GM12878 (cell line): ENCODE data around the gene UTP4. TPM values are rescaled to one million over a fixed set of nuclear protein-coding genes. Genes with fewer than 3 reads are reported as not detected.

ENCODE experiments used
- ATAC-seq: fragments of 200-7000 bp; cut with Tn5 transposase; 3 replicates; pipeline ENCODE4 v1.9.1; 2020; ENCODE audit warnings: mild to moderate bottlenecking, moderate library complexity
- BruUV-seq: library from RNA; stranded (reverse); fragments of 400-500 nt; replicated peaks from 2 replicates; lab custom pipeline; 2021; lab: Mats Ljungman, UMichigan
- CTCF ChIA-PET: fragments of 300-600 bp; sonication (Branson Sonifier 250); formaldehyde crosslinking; extraction: SDS; loops from one replicate; lab custom pipeline; 2021; ENCODE audit warnings: inconsistent platforms; lab: Yijun Ruan, JAX
- POLR2A ChIA-PET: fragments of 350-600 bp; formaldehyde crosslinking; extraction: SDS; loops from one replicate; lab custom pipeline; 2021; ENCODE audit warnings: inconsistent platforms; lab: Charles Lee
- RAD21 ChIA-PET: fragments of 300-600 bp; sonication (Branson Sonifier 250); formaldehyde crosslinking; loops from one replicate; lab custom pipeline; 2023; ENCODE audit warnings: antibody characterized with exemption; ENCODE audit not compliant: unreplicated experiment; lab: Charles Lee
- SMC1A ChIA-PET: fragments of 300-600 bp; sonication (Branson Sonifier 250); formaldehyde crosslinking; loops from one replicate; lab custom pipeline; 2023; ENCODE audit not compliant: unreplicated experiment, uncharacterized antibody; lab: Charles Lee
- DNase-seq: peaks from one replicate; pipeline ENCODE4 v3.0.0-alpha.2; 2011; ENCODE audit warnings: low read depth, low spot score
- FAIRE-seq: peaks from 3 replicates; lab custom pipeline; 2011; peaks lifted over from hg19 to GRCh38; lab: Jason Lieb, UNC
- H2AFZ ChIP-seq: 2 replicates; pipeline ENCODE4 v1.6.0; 2011; ENCODE audit warnings: low read depth, low read length, control low read depth; ENCODE audit not compliant: control insufficient read depth
- H3K27ac ChIP-seq: 2 replicates; pipeline ENCODE4 v1.5.1; 2011; ENCODE audit warnings: control low read depth; ENCODE audit not compliant: control insufficient read depth, insufficient read depth
- H3K27me3 ChIP-seq, 2 experiments: replicated peaks in 1 of 2; 2 replicates each; pipeline versions ENCODE4 v1.6.0 to v1.6.1; 2011; ENCODE audit warnings: low read length in 1 of 2; ENCODE audit not compliant: control insufficient read depth in 2 of 2, insufficient read depth in 2 of 2
- H3K36me3 ChIP-seq, 2 experiments: 2 replicates each; pipeline ENCODE4 v1.5.1; 2011; ENCODE audit warnings: low read length in 1 of 2; ENCODE audit not compliant: control insufficient read depth in 2 of 2, insufficient read depth in 2 of 2
- H3K4me1 ChIP-seq: 2 replicates; pipeline ENCODE4 v1.6.1; 2011; ENCODE audit warnings: mild to moderate bottlenecking, low read length, moderate library complexity, mixed read lengths; ENCODE audit not compliant: control insufficient read depth, insufficient read depth
- H3K4me2 ChIP-seq: 2 replicates; pipeline ENCODE4 v1.6.0; 2011; ENCODE audit warnings: control low read depth; ENCODE audit not compliant: control insufficient read depth, insufficient read depth
- H3K4me3 ChIP-seq: fragments of 200-600 bp; sonication (generic); 2 replicates; pipeline ENCODE4 v1.5.1; 2016
- H3K79me2 ChIP-seq: 2 replicates; pipeline ENCODE4 v1.6.0; 2011; ENCODE audit warnings: low read length; ENCODE audit not compliant: control insufficient read depth, insufficient read depth
- H3K9ac ChIP-seq: 2 replicates; pipeline ENCODE4 v1.8.0; 2011; ENCODE audit warnings: low read length, control low read depth, mixed read lengths; ENCODE audit not compliant: control insufficient read depth, insufficient read depth
- H3K9me3 ChIP-seq: replicated peaks from 3 replicates; pipeline ENCODE4 v1.5.1; 2011; ENCODE audit warnings: mild to moderate bottlenecking, low read length; ENCODE audit not compliant: control insufficient read depth, insufficient read depth
- H4K20me1 ChIP-seq: 2 replicates; pipeline ENCODE4 v1.6.0; 2011; ENCODE audit not compliant: control insufficient read depth, insufficient read depth
- CREM ChIP-seq: IDR thresholded peaks from 2 replicates; pipeline ENCODE4 v1.6.1; 2014; ENCODE audit warnings: antibody characterized with exemption, low read depth
- FOXK2 ChIP-seq: fragments of 450-650 bp; IDR thresholded peaks from 2 replicates; pipeline ENCODE4 v1.6.1; 2017; ENCODE audit warnings: mild to moderate bottlenecking, moderate library complexity
- IRF4 ChIP-seq: IDR thresholded peaks from 2 replicates; pipeline ENCODE4 v1.6.1; 2011; ENCODE audit warnings: low read depth, low read length
- JUNB ChIP-seq: IDR thresholded peaks from 2 replicates; pipeline ENCODE4 v1.6.1; 2016; ENCODE audit warnings: antibody characterized with exemption, mild to moderate bottlenecking
- MEF2A ChIP-seq: IDR thresholded peaks from 2 replicates; pipeline ENCODE4 v1.6.1; 2011; ENCODE audit warnings: low read depth, mild to moderate bottlenecking, low read length, moderate library complexity; ENCODE audit not compliant: insufficient read depth
- RCOR1 ChIP-seq: conservative IDR thresholded peaks from 2 replicates; pipeline ENCODE4 v1.6.1; 2012; ENCODE audit warnings: low read depth, low read length, improper control_type of control experiment
- SMAD1 ChIP-seq: fragments of 450-650 bp; IDR thresholded peaks from 2 replicates; pipeline ENCODE4 v1.6.1; 2018; ENCODE audit warnings: mild to moderate bottlenecking, low read depth; ENCODE audit not compliant: partially characterized antibody
- SREBF2 ChIP-seq: IDR thresholded peaks from 2 replicates; pipeline ENCODE4 v1.6.1; 2012; ENCODE audit warnings: mild to moderate bottlenecking, low read length
- ZNF217 ChIP-seq: fragments of 450-650 bp; IDR thresholded peaks from 2 replicates; pipeline ENCODE4 v1.6.1; 2017; ENCODE audit warnings: antibody characterized with exemption, mild to moderate bottlenecking
- WGBS: methylation state at CpG from one replicate; pipeline ENCODE4 v1.1.6; 2016; ENCODE audit warnings: low lambda C conversion rate; ENCODE audit not compliant: insufficient replicate concordance, insufficient coverage; ENCODE audit errors: missing lambda C conversion rate; 5-methylcytosine and 5-hydroxymethylcytosine counted together
- in situ Hi-C: fragments of 300-500 bp; cut with MboI; formaldehyde crosslinking; loops from 9 replicates; pipeline ENCODE4 v1.14.3; 2018; ENCODE audit warnings: mixed read lengths
- intact Hi-C: fragments of 100-400 bp; cut with micrococcal nuclease; formaldehyde crosslinking; loops from one replicate; pipeline ENCODE4 v1.14.2; 2022; ENCODE audit not compliant: unreplicated experiment
- polyA plus RNA-seq, 11 experiments: library from polyadenylated mRNA; depleted of rRNA in 4 of 11; unstranded in 6 of 11; stranded (reverse) in 5 of 11; fragments of >200 nt; fragmentation: Nextera tagmentation in 4 of 11; fragmentation: Illumina TruSeq in 1 of 11; extraction: Ambion mirVana in 4 of 11; extraction: Trizol in 1 of 11; gene quantifications; 1 replicate in 1 of 11; 2 replicates in 10 of 11; pipeline versions ENCODE4 v1.2.1 to v1.2.3, GENCODE V29; 2011 to 2016; ENCODE audit warnings: inconsistent platforms in 2 of 11, missing spikeins in 2 of 11, low read depth in 1 of 11
- total RNA-seq, 4 experiments: library from RNA; depleted of rRNA in 3 of 4; stranded (reverse); fragments of >200 nt in 3 of 4; fragmentation: Illumina TruSeq in 1 of 4; extraction: Trizol in 1 of 4; gene quantifications; 2 replicates each; pipeline versions ENCODE4 v1.2.1 to v1.2.3, GENCODE V29; 2013 to 2021
- TF ChIP-seq, protein P1 (sequence below): fragments of 450-650 bp; IDR thresholded peaks from 2 replicates; pipeline ENCODE4 v1.6.1; 2014; ENCODE audit warnings: mild to moderate bottlenecking
- TF ChIP-seq, protein P2 (sequence below): IDR thresholded peaks from 2 replicates; pipeline ENCODE4 v1.6.1; 2011; ENCODE audit warnings: borderline replicate concordance, low read depth, mild to moderate bottlenecking, moderate library complexity, mixed read lengths, low read length; ENCODE audit not compliant: insufficient read depth; ENCODE audit errors: extremely low read length
- TF ChIP-seq, protein P3 (sequence below): IDR thresholded peaks from 2 replicates; pipeline ENCODE4 v1.6.1; 2011; ENCODE audit warnings: low read depth, mild to moderate bottlenecking, low read length, moderate library complexity, borderline replicate concordance; ENCODE audit errors: extremely low read depth

UTP4 gene
- total and polyA plus RNA-seq, 10 of the 15 experiments (the other 5 are each of a cell fraction or from before 2014, with no cell fraction given): 32.5 to 131 (median 84.0) TPM

DNA sequence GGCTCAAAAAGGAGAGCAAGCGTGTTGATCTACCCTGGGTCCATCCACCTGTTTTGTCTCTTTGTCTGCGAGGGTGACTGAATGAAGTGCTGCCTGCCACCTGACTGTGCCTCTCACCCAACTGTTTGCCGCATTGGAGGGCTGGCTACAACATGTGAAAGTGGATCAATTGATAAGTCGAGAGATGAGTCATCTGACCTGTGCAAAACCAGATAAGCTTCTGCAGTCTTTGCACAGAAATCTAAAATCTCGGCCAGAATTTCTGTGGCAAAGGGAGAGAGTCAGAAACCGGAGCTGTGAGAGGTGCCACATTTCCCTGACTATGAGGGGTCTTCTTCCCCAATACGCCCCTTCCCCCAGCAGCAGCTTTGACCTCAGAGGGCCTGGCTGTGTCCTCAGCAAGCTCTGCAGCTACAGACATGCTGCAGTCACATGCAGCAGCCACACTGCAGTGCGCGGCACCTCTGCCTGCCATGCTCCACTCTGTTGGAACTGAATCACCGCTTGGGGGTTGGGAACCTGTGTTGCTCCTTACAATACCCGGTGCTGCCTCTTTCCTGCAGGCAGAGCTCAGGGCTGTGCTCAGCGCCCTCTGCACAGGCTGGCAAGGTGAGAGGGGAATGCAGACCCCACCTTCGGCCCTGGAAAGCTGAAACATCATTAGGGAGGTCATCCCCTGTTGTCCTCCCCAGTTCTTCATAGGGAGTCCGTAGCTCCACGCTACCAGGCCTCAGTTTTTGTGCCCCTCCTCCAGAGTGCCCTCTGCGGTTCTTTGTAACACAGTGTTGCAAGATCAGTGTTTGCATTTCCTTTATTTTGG, 43.1 kb upstream of the UTP4 start:
- no peak overlapping the region for H3K4me3 ChIP-seq
- DNase-seq: peak; percentile 21
- ChIA-PET POLR2A (no interaction called here), RAD21 (interaction anchor here (1.2 kb wide), 1 partner anchor 242 kb away, joined by 3 read pairs; no protein-coding TSS in a partner anchor), CTCF (interaction anchor here (0.8 kb wide), 1 partner anchor 22 kb away, joined by 3 read pairs; no protein-coding TSS in a partner anchor)
- no peaks in the 10 kb centered on the region for H4K20me1 ChIP-seq
- FAIRE-seq: peak; percentile 85
- BruUV-seq: no TSS peak
- no peaks in the 10 kb centered on the region for H3K36me3 ChIP-seq
- ATAC-seq: peak; percentile 92
- H3K9me3 ChIP-seq: no peaks in the 10 kb centered on the region
- intact Hi-C loops (no loop called here), in situ Hi-C loops (no loop called here)
- no peak overlapping the region for H3K9ac ChIP-seq
- no peaks in the 10 kb centered on the region for H3K79me2 ChIP-seq
- H3K27me3 ChIP-seq: no peaks in the 10 kb centered on the region
- no peak overlapping the region for H3K27ac ChIP-seq
- TF ChIP-seq SMAD1 (no peak), SREBF2 (no peak), MEF2A (no peak), ZNF217 (no peak), CREM (no peak), JUNB (peak; percentile 54; the same call in 1 of the 2 replicates), IRF4 (0 out of 2 replicates have a peak, but pooled peaks have one; percentile 11), RCOR1 (no peak), FOXK2 (no peak)
- TF ChIP-seq, protein P1, sequence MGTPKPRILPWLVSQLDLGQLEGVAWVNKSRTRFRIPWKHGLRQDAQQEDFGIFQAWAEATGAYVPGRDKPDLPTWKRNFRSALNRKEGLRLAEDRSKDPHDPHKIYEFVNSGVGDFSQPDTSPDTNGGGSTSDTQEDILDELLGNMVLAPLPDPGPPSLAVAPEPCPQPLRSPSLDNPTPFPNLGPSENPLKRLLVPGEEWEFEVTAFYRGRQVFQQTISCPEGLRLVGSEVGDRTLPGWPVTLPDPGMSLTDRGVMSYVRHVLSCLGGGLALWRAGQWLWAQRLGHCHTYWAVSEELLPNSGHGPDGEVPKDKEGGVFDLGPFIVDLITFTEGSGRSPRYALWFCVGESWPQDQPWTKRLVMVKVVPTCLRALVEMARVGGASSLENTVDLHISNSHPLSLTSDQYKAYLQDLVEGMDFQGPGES: no peak
- TF ChIP-seq, protein P2, sequence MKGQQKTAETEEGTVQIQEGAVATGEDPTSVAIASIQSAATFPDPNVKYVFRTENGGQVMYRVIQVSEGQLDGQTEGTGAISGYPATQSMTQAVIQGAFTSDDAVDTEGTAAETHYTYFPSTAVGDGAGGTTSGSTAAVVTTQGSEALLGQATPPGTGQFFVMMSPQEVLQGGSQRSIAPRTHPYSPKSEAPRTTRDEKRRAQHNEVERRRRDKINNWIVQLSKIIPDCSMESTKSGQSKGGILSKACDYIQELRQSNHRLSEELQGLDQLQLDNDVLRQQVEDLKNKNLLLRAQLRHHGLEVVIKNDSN: no peak
- TF ChIP-seq, protein P3, sequence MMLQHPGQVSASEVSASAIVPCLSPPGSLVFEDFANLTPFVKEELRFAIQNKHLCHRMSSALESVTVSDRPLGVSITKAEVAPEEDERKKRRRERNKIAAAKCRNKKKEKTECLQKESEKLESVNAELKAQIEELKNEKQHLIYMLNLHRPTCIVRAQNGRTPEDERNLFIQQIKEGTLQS: no peak
- TF ChIP-seq, all 136 proteins: peak for 2
- SMC1A ChIA-PET: interaction anchor here (0.8 kb wide), 1 partner anchor 23 kb away, joined by 3 read pairs; no protein-coding TSS in a partner anchor
- H3K4me1 ChIP-seq: peaks cover 10% of the 10 kb centered on the region
- H2AFZ ChIP-seq: no peak overlapping the region
- peak overlapping the region; percentile 35; the same call in 1 of the 2 replicates for H3K4me2 ChIP-seq
- WGBS: 61% methylated on average over 16 of the region's 16 CpGs
